OCI-LY3 (cell line): ENCODE data around the gene C19orf12.

Experiments
- CTCF ChIP-seq: fragments of 200-600, 300-600 bp; sonication (generic); IDR thresholded peaks from 2 replicates; pipeline ENCODE4 v1.5.1; 2014; ENCODE audit warnings: antibody characterized with exemption, low read length, low read depth
- EZH2phosphoT487 ChIP-seq: fragments of 200-600 bp; shearing (Covaris generic); IDR thresholded peaks from 2 replicates; pipeline ENCODE4 v1.6.1; 2018; ENCODE audit warnings: antibody characterized with exemption, mixed run types, low read depth

GRCh38 chr19:29694161-29694560, 20.9 kb downstream of the C19orf12 start:
- no peak for TF ChIP-seq CTCF
- TF ChIP-seq EZH2phosphoT487: no peak
